Measurements from ENCODE around the gene AHNAK2. TPM values are rescaled to one million over a fixed set of nuclear protein-coding genes. Genes with fewer than 3 reads are reported as not detected.

The AHNAK2 gene
- total and polyA plus RNA-seq, 2 of the 13 experiments (the other 11 are each of a cell fraction or from before 2014, with no cell fraction given), result 0.11 to 0.18 TPM

DNA sequence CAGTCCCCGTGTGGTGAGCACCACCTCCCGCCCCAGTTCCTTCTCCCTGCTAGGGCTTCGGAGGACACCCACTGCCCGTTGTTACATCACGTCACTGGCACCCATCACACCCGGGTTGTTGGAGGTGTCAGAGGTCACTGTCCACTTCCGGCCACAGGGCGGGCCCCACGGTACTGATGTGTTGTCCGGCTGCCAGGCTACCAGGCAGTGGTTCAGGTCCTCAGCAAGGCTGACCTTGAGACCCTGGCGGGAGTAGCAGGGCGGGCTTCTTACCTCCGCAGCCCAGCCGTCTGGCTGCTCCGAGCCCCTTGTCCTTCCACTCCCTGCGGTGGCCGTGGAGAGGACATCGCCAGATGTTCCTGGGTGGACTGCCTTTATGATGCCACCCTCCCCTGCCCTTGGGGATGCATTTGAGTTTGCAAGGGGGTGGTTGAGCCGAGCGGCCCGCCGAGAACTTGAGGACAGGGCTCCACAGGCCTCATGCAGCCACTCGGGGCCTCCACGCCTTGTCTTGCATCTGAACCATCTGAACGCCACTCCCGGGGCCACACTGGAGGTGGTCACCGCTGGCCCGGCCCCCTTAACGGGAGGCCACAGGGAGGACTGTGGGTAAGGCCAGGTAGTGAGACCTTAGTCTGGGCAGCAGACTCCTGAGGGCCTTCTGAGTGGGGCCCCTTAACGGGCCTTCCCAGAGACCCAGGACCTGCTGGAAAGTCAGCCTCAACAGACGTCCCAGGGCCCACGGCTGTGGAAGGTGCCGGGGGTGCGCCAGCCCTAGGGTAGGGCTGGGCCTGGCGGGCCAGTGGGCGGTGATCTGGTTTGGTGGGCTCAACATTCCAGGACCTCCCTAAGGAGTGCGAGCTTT lies 80.6 kb downstream of the AHNAK2 start:
- no peak overlapping the region for H3K4me2 ChIP-seq (ENCODE audit: low read depth, low read length)
- DNase-seq (ENCODE audit: low spot score) (no peak), ATAC-seq (no peak; the same call in 2 of the 3 replicates), FAIRE-seq (no peak)
- ChIA-PET POLR2A (interaction anchor here (0.7 kb wide), 1 partner anchor 11 kb away, joined by 3 read pairs; no protein-coding TSS in a partner anchor), CTCF (ENCODE audit: low intra/inter-chr PET ratio, low total read pairs) (interaction anchor here (1.3 kb wide), 1 partner anchor 148 kb away, joined by 10 read pairs; no protein-coding TSS in a partner anchor)
- WGBS (ENCODE audit: low lambda C conversion rate), result 65% methylated on average over 23 of the region's 37 CpGs
- no peak overlapping the region for H3K27ac ChIP-seq (ENCODE audit: extremely low read length, insufficient read depth, low read length)
- in situ Hi-C loops (cut with HindIII; ENCODE audit: extremely low pct_ligation_motif_present, low pct_unique_long_range_greater_than_20kb), result no loop called here
- peaks cover 9% of the 10 kb centered on the region; the same call in 1 of the 2 replicates for H3K4me1 ChIP-seq (ENCODE audit: insufficient read depth, low read length)
- no peaks in the 10 kb centered on the region for H3K9me3 ChIP-seq (ENCODE audit: low read length)
- intact Hi-C loops (cut with micrococcal nuclease; ENCODE audit: unreplicated experiment), result no loop called here
- H3K27me3 ChIP-seq (ENCODE audit: control insufficient read depth in 1 of 2, insufficient read depth in 2 of 2, low read length in 2 of 2), result peaks cover 0 to 12% of the 10 kb centered on the region in 2 experiments; a peak in 3 of 5 replicates
- no peak overlapping the region for H3K4me3 ChIP-seq (replicated peaks in 1 of 3; ENCODE audit: insufficient read depth in 1 of 3, low read depth in 2 of 3, low read length in 3 of 3)
- no peak overlapping the region for H3K9ac ChIP-seq (ENCODE audit: insufficient read depth, low read depth, low read length)
- H2AFZ ChIP-seq (ENCODE audit: low read length), result no peak overlapping the region
- no peaks in the 10 kb centered on the region for H3K36me3 ChIP-seq (replicated peaks in 1 of 2; ENCODE audit: control insufficient read depth in 1 of 2, insufficient read depth in 2 of 2, low read length in 2 of 2)
- H3K79me2 ChIP-seq (ENCODE audit: insufficient read depth, low read length), result no peaks in the 10 kb centered on the region
- BruUV-seq (replicated peaks), result no TSS peak
- no peaks in the 10 kb centered on the region for H4K20me1 ChIP-seq (ENCODE audit: insufficient read depth, low read length)
- TF ChIP-seq MAFK (conservative IDR thresholded peaks at IDR 0.05 in 1 of 2, IDR thresholded peaks at IDR 0.05 in 1 of 2; ENCODE audit: low read length in 2 of 2), result no peak
- TF ChIP-seq SCMH1 (CRISPR knock-in tag; IDR thresholded peaks at IDR 0.05; ENCODE audit: borderline replicate concordance), result no peak
- TF ChIP-seq ZNF282 (IDR thresholded peaks at IDR 0.05; ENCODE audit: partially characterized antibody), result no peak
- no peak for TF ChIP-seq ERF (CRISPR knock-in tag; IDR thresholded peaks at IDR 0.05)
- no peak for TF ChIP-seq EZH2 (conservative IDR thresholded peaks at IDR 0.05; ENCODE audit: low read depth, low read length)
- TF ChIP-seq CREB1 (IDR thresholded peaks at IDR 0.05), result 0 out of 2 replicates have a peak, but pooled peaks have one; percentile 12
- no peak for TF ChIP-seq CREB1 (CRISPR knock-in tag; IDR thresholded peaks at IDR 0.05)
- TF ChIP-seq ZNF362 (CRISPR knock-in tag; IDR thresholded peaks at IDR 0.05; ENCODE audit: borderline replicate concordance), result no peak
- peak; percentile 27; the same call in 1 of the 2 replicates for TF ChIP-seq ZNF687 (CRISPR knock-in tag; IDR thresholded peaks at IDR 0.05)
- TF ChIP-seq HOXA3 (CRISPR knock-in tag; IDR thresholded peaks at IDR 0.05), result no peak
- TF ChIP-seq KDM5B (CRISPR knock-in tag; IDR thresholded peaks at IDR 0.05; ENCODE audit: borderline replicate concordance), result no peak
- TF ChIP-seq SKIL (CRISPR knock-in tag; IDR thresholded peaks at IDR 0.05; ENCODE audit: borderline replicate concordance), result no peak
- no peak for TF ChIP-seq FOXK1 (CRISPR knock-in tag; IDR thresholded peaks at IDR 0.05; ENCODE audit: borderline replicate concordance, low read depth)
- TF ChIP-seq NR2F2 (IDR thresholded peaks at IDR 0.05; ENCODE audit: borderline replicate concordance, low read depth), result no peak
- peak; percentile 66 for TF ChIP-seq GABPB1 (CRISPR knock-in tag; IDR thresholded peaks at IDR 0.05)
- TF ChIP-seq KLF6 (CRISPR knock-in tag; IDR thresholded peaks at IDR 0.05), result no peak
- TF ChIP-seq ZNF619 (CRISPR knock-in tag; IDR thresholded peaks at IDR 0.05), result no peak
